ENCODE data around the gene DENND4C. TPM values are rescaled to one million over a fixed set of nuclear protein-coding genes. Genes with fewer than 3 reads are reported as not detected.
"Not testable (repeated sequence)": the region's sequence is repeated elsewhere in the genome, so short reads cannot be mapped to it uniquely, and the experiment has no call there.

DENND4C gene
- total RNA-seq, 2 experiments from 2014 or later = 17.4 to 18.5 TPM

- no peak overlapping the region for H3K27ac Mint-ChIP-seq
- peaks cover 10% of the 10 kb centered on the region for H3K4me1 Mint-ChIP-seq (ENCODE audit: low read depth)
- no peaks in the 10 kb centered on the region for H3K27me3 Mint-ChIP-seq
- H3K36me3 Mint-ChIP-seq (ENCODE audit: low read depth) = no peaks in the 10 kb centered on the region
- intact Hi-C loops (cut with micrococcal nuclease) = no loop called here
- H3K4me3 Mint-ChIP-seq = no peak overlapping the region
- no peaks in the 10 kb centered on the region for H3K9me3 Mint-ChIP-seq
- no peak for DNase-seq
- CTCF ChIA-PET = interaction anchor here (1.0 to 1.3 kb wide), 2 partner anchors 54 to 180 kb away, joined by 3 to 5 read pairs; partner anchors contain the start of gene DENND4C
- TF ChIP-seq CTCF (IDR thresholded peaks at IDR 0.05) = no peak
- POLR2A ChIA-PET = interaction anchor here (3.5 kb wide), 1 partner anchor 31 kb away, joined by 21 read pairs; the partner anchor contains the start of gene RPS6
- no peak for ATAC-seq
Observed at GRCh38 chr9:19410594-19410993, 180.1 kb downstream of the DENND4C start.

GRCh38 chr9:19411316-19411715, 180.8 kb downstream of the DENND4C start:
- Mint-ChIP-seq H3K27ac (no peak overlapping the region), H3K27me3 (no peaks in the 10 kb centered on the region), H3K36me3 (ENCODE audit: low read depth) (no peaks in the 10 kb centered on the region), H3K4me1 (ENCODE audit: low read depth) (peaks cover 10% of the 10 kb centered on the region), H3K9me3 (no peaks in the 10 kb centered on the region), H3K4me3 (no peak overlapping the region)
- no peak for DNase-seq
- intact Hi-C loops (cut with micrococcal nuclease) = no loop called here
- ChIA-PET CTCF (interaction anchor here (1.3 kb wide), 1 partner anchor 54 kb away, joined by 5 read pairs; no protein-coding TSS in a partner anchor), POLR2A (interaction anchor here (3.5 kb wide), 1 partner anchor 32 kb away, joined by 21 read pairs; the partner anchor contains the start of gene RPS6)
- no peak for TF ChIP-seq CTCF (IDR thresholded peaks at IDR 0.05)
- ATAC-seq = no peak

GRCh38 chr9:19413456-19413855, 183.0 kb downstream of the DENND4C start:
- ATAC-seq; DNase-seq; H3K4me3 Mint-ChIP-seq; intact Hi-C loops (cut with micrococcal nuclease); H3K4me1 Mint-ChIP-seq (ENCODE audit: low read depth); H3K27me3 Mint-ChIP-seq; H3K9me3 Mint-ChIP-seq; H3K36me3 Mint-ChIP-seq (ENCODE audit: low read depth); H3K27ac Mint-ChIP-seq: not testable (repeated sequence)
- CTCF ChIA-PET = interaction anchor here (0.6 kb wide), 1 partner anchor 51 kb away, joined by 3 read pairs; no protein-coding TSS in a partner anchor
- POLR2A ChIA-PET = interaction anchor here (1.1 kb wide), 1 partner anchor 27 kb away, joined by 3 read pairs; no protein-coding TSS in a partner anchor

GRCh38 chr9:19416143-19416542, 185.7 kb downstream of the DENND4C start:
- H3K36me3 Mint-ChIP-seq (ENCODE audit: low read depth) = peaks cover 6% of the 10 kb centered on the region
- POLR2A ChIA-PET = no interaction called here
- CTCF ChIA-PET = interaction anchor here (1.2 kb wide), 1 partner anchor 14 kb away, joined by 3 read pairs; no protein-coding TSS in a partner anchor

GRCh38 chr9:19420877-19421276, 190.4 kb downstream of the DENND4C start:
- Mint-ChIP-seq H3K36me3 (ENCODE audit: low read depth) (peaks cover 6% of the 10 kb centered on the region), H3K4me1 (ENCODE audit: low read depth) (no peaks in the 10 kb centered on the region), H3K9me3 (peaks cover 2% of the 10 kb centered on the region), H3K27ac (no peak overlapping the region), H3K27me3 (no peaks in the 10 kb centered on the region), H3K4me3 (no peak overlapping the region)
- ATAC-seq (no peak), DNase-seq (no peak)
- TF ChIP-seq CTCF (IDR thresholded peaks at IDR 0.05) = no peak
- intact Hi-C loops (cut with micrococcal nuclease) = no loop called here
- ChIA-PET POLR2A (no interaction called here), CTCF (interaction anchor here (0.7 to 1.3 kb wide), 2 partner anchors 44 to 336 kb away, joined by 3 to 8 read pairs; no protein-coding TSS in a partner anchor)

More at GRCh38 chr9:19416143-19416542, 185.7 kb downstream of the DENND4C start:
- Mint-ChIP-seq H3K4me3 (no peak overlapping the region), H3K4me1 (ENCODE audit: low read depth) (no peaks in the 10 kb centered on the region), H3K27ac (no peak overlapping the region), H3K27me3 (no peaks in the 10 kb centered on the region), H3K9me3 (peaks cover 2% of the 10 kb centered on the region)
- intact Hi-C loops (cut with micrococcal nuclease) = no loop called here
- TF ChIP-seq CTCF (IDR thresholded peaks at IDR 0.05) = no peak
- DNase-seq (no peak), ATAC-seq (no peak)

Other genes with a start within 250 kb of the DENND4C start
- under 1 TPM in 1 of 2 experiments, not detected in 1; 0.07 TPM for gene SAXO1, start 197.5 kb upstream of the DENND4C start, total RNA-seq
- gene RRAGA, start 181.3 kb upstream of the DENND4C start, total RNA-seq = 10 to 100 TPM; 53.6 to 56.3 TPM
- 10 to 100 TPM; 30.8 to 35.8 TPM for gene HAUS6, start 127.8 kb upstream of the DENND4C start, total RNA-seq
- 100 to 1,000 TPM; 126 TPM for gene PLIN2, start 103.2 kb upstream of the DENND4C start, total RNA-seq
- gene RPS6, start 149.5 kb downstream of the DENND4C start, total RNA-seq = 1,000 to 10,000 TPM; 3,991 to 4,024 TPM
- 1 to 10 TPM; 1.2 to 1.4 TPM for gene ACER2, start 178.3 kb downstream of the DENND4C start, total RNA-seq